SW480 (cell line): ENCODE results near the gene FBXO42.
"Not testable (repeated sequence)": the region's sequence is repeated elsewhere in the genome, so short reads cannot be mapped to it uniquely, and the experiment has no call there.

Source experiments
- DNase-seq: peaks from one replicate; pipeline ENCODE4 v3.0.0-alpha.2; 2016; ENCODE audit warnings: low spot score

Gene FBXO42

GRCh38 chr1:16221499-16221898, 130.8 kb downstream of the FBXO42 start:
- no peak for DNase-seq

- no peak for DNase-seq
Observed at GRCh38 chr1:16219968-16220500, 132.2 kb downstream of the FBXO42 start.

GRCh38 chr1:16218674-16219071, 133.6 kb downstream of the FBXO42 start:
- no peak for DNase-seq

- DNase-seq, result no peak
Observed at GRCh38 chr1:16218014-16218673, 134.1 kb downstream of the FBXO42 start.

GRCh38 chr1:16217061-16217785, 135.1 kb downstream of the FBXO42 start:
- DNase-seq, result peak; percentile 94

- peak; percentile 43 for DNase-seq
Observed at GRCh38 chr1:16215882-16216753, 136.2 kb downstream of the FBXO42 start.

- not testable (repeated sequence) for DNase-seq
Observed at GRCh38 chr1:16215240-16215639, 137.0 kb downstream of the FBXO42 start.

- not testable (repeated sequence) for DNase-seq
Observed at GRCh38 chr1:16213544-16213943, 138.7 kb downstream of the FBXO42 start.

- no peak for DNase-seq
Observed at GRCh38 chr1:16213013-16213412, 139.3 kb downstream of the FBXO42 start.

GRCh38 chr1:16212251-16212961, 139.9 kb downstream of the FBXO42 start, which contains the start of gene ARHGEF19:
TSS of gene ARHGEF19 (minus strand) at chr1:16212652. CDS start at chr1:16209054, 3,598 bp downstream.
- no peak for DNase-seq

GRCh38 chr1:16211824-16212223, 140.5 kb downstream of the FBXO42 start:
- DNase-seq, result no peak

GRCh38 chr1:16210581-16210980, 141.7 kb downstream of the FBXO42 start:
- DNase-seq, result no peak

- no peak for DNase-seq
Observed at GRCh38 chr1:16209847-16210407, 142.4 kb downstream of the FBXO42 start.

- no peak for DNase-seq
Observed at GRCh38 chr1:16209132-16209846, 143.0 kb downstream of the FBXO42 start.

- no peak for DNase-seq
Observed at GRCh38 chr1:16208270-16208987, 143.9 kb downstream of the FBXO42 start.

- no peak for DNase-seq
Observed at GRCh38 chr1:16207318-16208269, 144.7 kb downstream of the FBXO42 start.

GRCh38 chr1:16206547-16207317, 145.5 kb downstream of the FBXO42 start:
- DNase-seq, result peak; percentile 99
